Smooth muscle cell of trachea (primary cell): ENCODE measurements around the gene CAPN9. TPM values are rescaled to one million over a fixed set of nuclear protein-coding genes. Genes with fewer than 3 reads are reported as not detected.

Source experiments
- total RNA-seq: library from RNA; depleted of rRNA; stranded (reverse); fragments of >200 nt; gene quantifications from 2 replicates; pipeline ENCODE4 v1.2.1, GENCODE V29; 2014

The CAPN9 gene, protein sequence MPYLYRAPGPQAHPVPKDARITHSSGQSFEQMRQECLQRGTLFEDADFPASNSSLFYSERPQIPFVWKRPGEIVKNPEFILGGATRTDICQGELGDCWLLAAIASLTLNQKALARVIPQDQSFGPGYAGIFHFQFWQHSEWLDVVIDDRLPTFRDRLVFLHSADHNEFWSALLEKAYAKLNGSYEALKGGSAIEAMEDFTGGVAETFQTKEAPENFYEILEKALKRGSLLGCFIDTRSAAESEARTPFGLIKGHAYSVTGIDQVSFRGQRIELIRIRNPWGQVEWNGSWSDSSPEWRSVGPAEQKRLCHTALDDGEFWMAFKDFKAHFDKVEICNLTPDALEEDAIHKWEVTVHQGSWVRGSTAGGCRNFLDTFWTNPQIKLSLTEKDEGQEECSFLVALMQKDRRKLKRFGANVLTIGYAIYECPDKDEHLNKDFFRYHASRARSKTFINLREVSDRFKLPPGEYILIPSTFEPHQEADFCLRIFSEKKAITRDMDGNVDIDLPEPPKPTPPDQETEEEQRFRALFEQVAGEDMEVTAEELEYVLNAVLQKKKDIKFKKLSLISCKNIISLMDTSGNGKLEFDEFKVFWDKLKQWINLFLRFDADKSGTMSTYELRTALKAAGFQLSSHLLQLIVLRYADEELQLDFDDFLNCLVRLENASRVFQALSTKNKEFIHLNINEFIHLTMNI
- 0.15 TPM in 1 of 2 replicates, not detected in the other for total RNA-seq

DNA sequence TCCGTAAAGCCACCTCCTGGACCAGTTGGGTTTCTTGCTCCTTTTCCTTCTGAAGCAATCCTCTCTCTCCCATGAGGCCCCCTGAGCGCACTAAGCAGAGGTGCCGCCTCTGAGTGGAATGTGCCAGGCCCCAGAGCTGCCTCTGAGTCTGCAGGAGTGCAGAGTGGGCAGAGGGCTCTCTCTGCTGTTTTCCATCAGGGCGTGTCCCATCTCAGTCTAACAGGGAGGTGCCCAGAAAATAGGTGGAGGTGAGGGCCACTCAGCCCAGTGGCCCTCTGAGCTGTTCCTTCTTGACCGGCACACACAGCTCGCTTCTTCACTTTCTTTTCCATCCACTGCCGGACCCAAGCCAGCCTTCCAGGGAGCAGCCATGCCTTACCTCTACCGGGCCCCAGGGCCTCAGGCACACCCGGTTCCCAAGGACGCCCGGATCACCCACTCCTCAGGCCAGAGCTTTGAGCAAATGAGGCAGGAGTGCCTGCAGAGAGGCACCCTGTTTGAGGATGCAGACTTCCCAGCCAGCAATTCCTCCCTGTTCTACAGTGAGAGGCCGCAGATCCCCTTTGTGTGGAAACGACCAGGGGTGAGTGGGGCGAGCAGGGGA, at the start of gene CAPN9:
Gene CAPN9, plus strand, starts transcription at position 262 of the 604 bp plus-strand sequence. Its CDS starts 109 bp downstream, at position 371.

DNA sequence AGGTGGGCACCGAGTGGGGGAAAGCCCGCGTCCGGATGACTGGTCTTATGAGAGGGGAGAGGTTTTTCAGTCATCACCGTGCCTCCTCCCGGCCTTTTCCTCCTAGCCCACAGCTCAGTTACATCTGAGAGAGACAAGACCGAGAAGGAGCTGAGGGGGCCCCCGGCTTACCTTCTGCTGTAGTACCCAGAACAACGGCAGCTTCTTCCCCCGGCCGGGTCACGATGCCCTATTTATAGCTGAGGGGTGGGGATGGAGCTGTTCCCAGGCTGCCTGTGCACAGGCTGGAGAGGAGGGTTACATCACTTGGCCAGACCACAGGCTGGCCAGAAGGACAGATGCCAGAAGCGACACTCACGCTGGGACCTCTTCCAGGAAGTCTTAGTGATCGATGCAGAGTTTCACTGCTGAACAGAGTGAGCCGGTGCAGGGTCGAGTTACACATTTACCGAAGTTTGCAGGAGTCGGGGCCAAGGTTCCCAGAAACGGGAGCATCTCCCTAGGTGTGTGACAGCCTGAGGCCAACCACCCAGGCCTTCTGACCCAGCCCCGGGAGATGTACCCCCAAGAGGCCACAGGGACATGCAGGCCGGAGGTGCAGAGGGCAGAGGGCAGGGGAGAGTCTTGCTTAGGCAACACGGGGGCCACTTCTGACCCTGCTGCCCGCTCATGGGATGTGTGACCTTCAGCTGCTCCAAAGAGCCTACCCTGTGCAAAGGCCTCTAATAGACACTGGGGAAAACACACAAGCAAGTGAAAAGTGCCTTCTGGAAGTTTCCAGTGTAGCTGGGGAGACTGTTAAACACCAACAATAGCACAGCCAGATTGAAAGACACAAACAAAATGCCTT, 33.0 kb upstream of the CAPN9 start, which contains the start of gene AGT:
Gene AGT, minus strand, starts transcription at position 208 of the 850 bp plus-strand sequence. CDS start 3,299 bp downstream, outside the sequence.

Other genes starting within 250 kb of the CAPN9 start
- gene COG2, start 104.9 kb upstream of the CAPN9 start, total RNA-seq = 22.5 and 22.8 TPM in 2 replicates
- gene AGT, start 33.3 kb upstream of the CAPN9 start, total RNA-seq = 1.3 and 2.0 TPM in 2 replicates
- 21.4 and 42.7 TPM in 2 replicates for gene C1orf198, start 121.1 kb downstream of the CAPN9 start, total RNA-seq
- 8.8 and 11.8 TPM in 2 replicates for gene TTC13, start 231.5 kb downstream of the CAPN9 start, total RNA-seq
- 13.1 and 20.4 TPM in 2 replicates for gene ARV1, start 231.7 kb downstream of the CAPN9 start, total RNA-seq